Left lobe of liver (tissue), 2 donors: ENCODE measurements around the gene C1orf35. TPM values are rescaled to one million over a fixed set of nuclear protein-coding genes. Genes with fewer than 3 reads are reported as not detected.
A peak's percentile ranks its signal among the peaks of the same experiment; 100 is the strongest.

Experiments used
- ATAC-seq: fragments of 200-7000 bp; cut with Tn5 transposase; one replicate; pipeline ENCODE4 v1.9.1; 2020; ENCODE audit warnings: mild to moderate bottlenecking, moderate library complexity
- DNase-seq: peaks from one replicate; pipeline ENCODE4 v3.0.0-alpha.2; 2020; ENCODE audit warnings: low spot score
- total RNA-seq: library from RNA; stranded (reverse); gene quantifications from one replicate; pipeline ENCODE4 v1.2.1, GENCODE V29; 2021
- donor health status: DM: no; HTN: no; CAD: no; lungs with moderate emphysema.
- donor health status: DM: no; HTN: yes; CAD: no.

The C1orf35 gene
- 6.9 TPM for total RNA-seq

- DNase-seq (peak; percentile 95), ATAC-seq (peak; percentile 80)
Observed at GRCh38 chr1:228102791-228103620, at the start of gene C1orf35. Gene C1orf35 (minus strand): TSS chr1:228103325. CDS start chr1:228103227, 98 bp downstream.

GRCh38 chr1:228152918-228153258, 49.8 kb upstream of the C1orf35 start:
- no peak for ATAC-seq
- DNase-seq = no peak

GRCh38 chr1:228152097-228152917, 49.2 kb upstream of the C1orf35 start:
- DNase-seq = no peak

GRCh38 chr1:228151180-228151925, 48.2 kb upstream of the C1orf35 start:
- ATAC-seq = peak; percentile 4
- no peak for DNase-seq

More at GRCh38 chr1:228152097-228152917, 49.2 kb upstream of the C1orf35 start:
- ATAC-seq = no peak

DNA sequence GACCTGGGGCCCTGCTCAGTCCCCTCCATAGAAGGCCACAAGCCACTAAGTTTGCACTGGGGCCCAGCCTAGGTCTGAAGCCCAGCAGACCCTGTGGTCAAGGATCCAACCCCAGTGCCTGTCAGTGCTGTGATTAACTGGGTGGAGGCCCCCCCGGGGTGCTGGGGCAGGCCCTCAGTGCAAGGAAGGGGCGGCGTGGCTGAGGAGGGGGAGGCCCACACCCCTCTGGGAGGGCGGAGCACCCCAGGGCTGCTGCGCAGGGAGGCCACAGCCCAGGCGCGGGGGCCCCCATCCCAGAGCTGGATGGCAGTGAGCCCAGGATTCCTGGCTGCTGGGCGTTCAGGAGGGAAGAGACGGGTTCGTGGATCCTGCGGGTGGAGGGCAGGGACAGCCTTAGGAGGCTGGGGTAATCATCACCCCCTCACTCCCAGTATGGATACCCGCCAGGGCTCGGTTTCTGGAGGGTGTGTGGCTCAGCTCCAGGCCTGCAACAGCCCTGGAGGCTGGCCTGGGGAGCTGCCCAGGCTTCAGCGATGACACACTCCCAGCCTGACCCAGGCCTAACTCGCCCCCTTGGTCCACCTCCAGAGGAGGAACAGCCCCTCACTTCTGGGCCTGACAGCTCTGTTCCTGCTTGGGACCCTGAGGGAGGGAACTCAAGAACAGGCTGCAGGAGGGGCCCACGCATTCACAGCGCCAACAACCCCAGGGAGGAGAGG, 47.5 kb upstream of the C1orf35 start:
- DNase-seq = no peak
- ATAC-seq = peak; percentile 25

GRCh38 chr1:228150120-228150460, 47.0 kb upstream of the C1orf35 start:
- DNase-seq (no peak), ATAC-seq (no peak)

- ATAC-seq = peak; percentile 30
- no peak for DNase-seq
Observed at GRCh38 chr1:228149406-228150119, 46.4 kb upstream of the C1orf35 start, which contains the start of gene GJC2. Gene GJC2 (plus strand): TSS chr1:228149930. CDS start chr1:228157759, 7,829 bp downstream.

GRCh38 chr1:228148935-228149405, 45.8 kb upstream of the C1orf35 start:
- DNase-seq = no peak
- no peak for ATAC-seq

DNA sequence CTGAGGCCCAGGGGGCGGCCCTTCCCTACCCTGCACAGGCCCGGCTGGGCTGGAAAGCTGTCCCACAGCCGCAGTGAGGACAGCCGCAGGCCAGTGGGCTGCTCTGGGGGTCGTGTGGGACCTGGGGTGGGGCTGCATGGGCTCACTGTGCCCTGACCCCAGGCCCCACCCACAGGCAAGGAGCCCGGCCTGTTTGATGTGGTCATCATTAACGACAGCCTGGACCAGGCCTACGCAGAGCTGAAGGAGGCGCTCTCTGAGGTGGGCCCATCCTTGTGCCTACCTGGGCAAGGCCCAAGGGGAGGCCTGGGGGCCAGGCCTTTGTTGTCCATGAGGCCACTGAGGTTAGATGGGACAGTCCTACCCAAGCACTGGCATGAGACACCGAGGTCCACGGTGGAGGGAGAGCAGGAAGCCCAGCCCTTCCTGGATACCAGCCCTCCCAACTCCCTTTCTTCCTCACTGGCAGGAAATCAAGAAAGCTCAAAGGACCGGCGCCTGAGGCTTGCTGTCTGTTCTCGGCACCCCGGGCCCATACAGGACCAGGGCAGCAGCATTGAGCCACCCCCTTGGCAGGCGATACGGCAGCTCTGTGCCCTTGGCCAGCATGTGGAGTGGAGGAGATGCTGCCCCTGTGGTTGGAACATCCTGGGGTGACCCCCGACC, 45.2 kb upstream of the C1orf35 start:
- DNase-seq (no peak), ATAC-seq (no peak)

GRCh38 chr1:228147768-228148167, 44.6 kb upstream of the C1orf35 start:
- ATAC-seq = no peak
- no peak for DNase-seq

- ATAC-seq = no peak
Observed at GRCh38 chr1:228147151-228147693, 44.1 kb upstream of the C1orf35 start.

GRCh38 chr1:228146417-228147150, 43.5 kb upstream of the C1orf35 start:
- ATAC-seq (no peak), DNase-seq (no peak)

More at GRCh38 chr1:228147151-228147693, 44.1 kb upstream of the C1orf35 start:
- DNase-seq = peak; percentile 44

DNA sequence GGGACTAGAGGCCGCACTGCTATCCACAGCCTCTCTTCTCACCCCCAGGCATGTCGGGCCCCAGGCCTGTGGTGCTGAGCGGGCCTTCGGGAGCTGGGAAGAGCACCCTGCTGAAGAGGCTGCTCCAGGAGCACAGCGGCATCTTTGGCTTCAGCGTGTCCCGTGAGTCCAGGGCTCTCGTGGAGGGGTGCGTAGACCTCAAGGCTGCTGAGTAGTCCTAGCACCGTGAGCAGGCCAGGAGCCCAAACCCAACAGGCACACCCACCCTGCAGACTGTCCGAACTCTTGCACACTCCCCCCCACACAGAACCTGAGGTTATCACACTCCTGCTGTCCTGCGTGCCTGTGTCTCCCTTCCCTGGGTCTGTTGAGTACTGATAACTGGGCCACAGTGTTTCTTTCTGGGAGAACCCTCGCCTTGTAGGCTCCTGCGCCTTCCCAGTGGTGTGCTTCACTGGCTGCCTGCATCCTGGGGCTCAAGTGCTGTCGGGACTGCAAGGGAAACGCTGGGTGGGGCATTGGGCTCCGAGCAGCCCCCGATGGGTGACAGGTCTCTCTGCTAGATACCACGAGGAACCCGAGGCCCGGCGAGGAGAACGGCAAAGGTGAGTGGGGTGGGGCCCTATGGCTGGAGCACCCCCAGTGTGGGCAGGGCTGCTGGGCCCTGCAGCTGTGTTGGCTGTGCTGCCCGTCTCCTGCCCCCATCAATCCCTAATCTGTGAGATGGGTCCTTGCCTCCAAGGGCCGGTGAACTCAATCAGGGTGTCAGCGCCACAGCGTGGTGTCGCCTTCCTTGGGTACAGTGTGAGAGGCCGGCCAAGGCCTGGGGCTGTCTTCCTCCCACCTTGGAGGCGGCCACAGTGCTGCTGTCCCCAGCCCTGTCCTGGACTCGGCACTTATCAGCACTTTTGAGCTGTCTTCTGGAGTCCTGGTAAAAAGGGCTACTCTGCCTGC, 42.6 kb upstream of the C1orf35 start:
- DNase-seq (peak; percentile 43), ATAC-seq (no peak)

DNA sequence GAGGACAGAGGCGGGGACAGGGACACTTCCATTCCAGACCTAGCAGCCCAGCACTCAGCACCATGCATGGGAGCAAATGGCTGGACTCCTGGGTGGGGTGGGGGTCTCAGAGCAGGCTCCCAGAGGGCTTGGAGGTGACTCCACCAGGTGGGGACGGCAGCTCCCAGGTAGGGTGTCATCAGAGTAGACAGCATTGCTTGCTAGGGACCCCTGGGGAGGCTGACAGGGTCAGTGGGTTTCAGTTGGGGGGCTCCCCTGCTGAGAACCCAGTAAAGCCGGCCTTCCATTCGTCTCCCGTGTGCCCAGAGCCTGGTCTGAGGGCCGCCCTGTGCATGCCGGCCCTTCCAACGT, 41.8 kb upstream of the C1orf35 start:
- no peak for ATAC-seq
- DNase-seq = no peak

DNA sequence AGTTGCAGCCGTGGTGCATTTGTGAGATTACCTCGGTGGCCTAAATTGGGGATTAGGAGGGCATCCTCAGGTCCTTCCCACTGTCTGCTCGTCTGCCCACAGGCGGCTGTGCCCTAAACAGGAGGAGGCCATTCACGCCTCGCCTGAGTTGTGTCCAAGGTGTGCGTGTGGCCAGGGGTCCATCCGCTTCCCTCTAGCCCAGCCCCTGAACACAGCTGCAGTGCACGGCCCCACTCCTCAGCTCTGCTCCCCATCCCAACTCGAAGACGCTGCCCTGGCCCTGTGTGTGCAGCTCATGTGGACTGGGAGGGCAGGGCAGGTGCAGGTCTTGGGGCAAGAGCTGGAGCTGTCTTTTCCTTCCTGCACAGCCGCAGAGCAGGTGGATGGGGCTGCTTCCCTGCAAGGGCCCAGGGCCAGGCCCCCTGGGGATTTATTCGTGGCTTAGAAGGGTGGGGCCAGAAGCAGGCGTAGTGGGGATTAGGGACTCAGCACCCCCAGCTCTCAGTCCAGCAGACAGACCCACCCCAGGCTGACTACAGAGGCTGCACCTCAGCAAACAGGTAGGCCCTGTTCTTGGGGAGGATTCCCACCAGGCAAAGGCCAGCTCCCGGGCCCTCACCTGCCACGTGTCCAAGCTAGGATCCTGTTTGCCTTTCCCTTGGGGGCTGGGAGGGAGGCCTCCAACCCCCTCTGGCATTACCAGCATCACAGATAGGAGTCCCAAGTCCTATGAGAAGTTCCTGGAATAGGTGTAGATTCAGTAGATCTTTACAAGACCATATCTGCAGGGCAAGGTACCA, 41.3 kb upstream of the C1orf35 start:
- peak; percentile 40 for DNase-seq

GRCh38 chr1:228143480-228144192, 40.5 kb upstream of the C1orf35 start:
- ATAC-seq (no peak), DNase-seq (no peak)

More for the DNA sequence above, 41.3 kb upstream of the C1orf35 start:
- ATAC-seq = no peak
